ENCODE measurements around the gene BCAS1. TPM values are rescaled to one million over a fixed set of nuclear protein-coding genes. Genes with fewer than 3 reads are reported as not detected.

BCAS1 gene
- total RNA-seq, 6 experiments from 2014 or later: 0.07 to 0.43 (median 0.15) TPM; not detected in 2

- DNase-seq (no peak), ATAC-seq (no peak)
- Histone ChIP-seq H3K4me3 (no peak overlapping the region), H3K27me3 (no peaks in the 10 kb centered on the region), H3K36me3 (no peaks in the 10 kb centered on the region), H3K9me3 (no peaks in the 10 kb centered on the region), H3K4me1 (no peaks in the 10 kb centered on the region), H3K27ac (no peak overlapping the region)
- intact Hi-C loops (cut with DNase I): no loop called here
- TF ChIP-seq POLR2A (IDR thresholded peaks at IDR 0.05) (no peak), CTCF (IDR thresholded peaks at IDR 0.05) (no peak)
- WGBS (ENCODE audit: insufficient coverage, low coverage, low lambda C conversion rate, missing lambda C conversion rate): 57% methylated on average over 5 of the region's 5 CpGs
Observed at GRCh38 chr20:54038961-54039360, 31.4 kb downstream of the BCAS1 start.

GRCh38 chr20:54037525-54037924 lies 32.9 kb downstream of the BCAS1 start:
- Histone ChIP-seq H3K27me3 (no peaks in the 10 kb centered on the region), H3K4me1 (no peaks in the 10 kb centered on the region), H3K27ac (no peak overlapping the region), H3K36me3 (no peaks in the 10 kb centered on the region), H3K9me3 (no peaks in the 10 kb centered on the region), H3K4me3 (no peak overlapping the region)
- 74% methylated on average over 1 of the region's 1 CpG for WGBS (ENCODE audit: insufficient coverage, low coverage, low lambda C conversion rate, missing lambda C conversion rate)
- TF ChIP-seq CTCF (IDR thresholded peaks at IDR 0.05) (no peak), POLR2A (IDR thresholded peaks at IDR 0.05) (no peak)
- intact Hi-C loops (cut with DNase I): no loop called here
- no peak for ATAC-seq
- DNase-seq: no peak

GRCh38 chr20:54029643-54030042 lies 40.8 kb downstream of the BCAS1 start:
- Histone ChIP-seq H3K4me3 (no peak overlapping the region), H3K4me1 (no peaks in the 10 kb centered on the region), H3K36me3 (no peaks in the 10 kb centered on the region), H3K9me3 (no peaks in the 10 kb centered on the region), H3K27me3 (no peaks in the 10 kb centered on the region), H3K27ac (no peak overlapping the region)
- ATAC-seq (no peak), DNase-seq (no peak)
- intact Hi-C loops (cut with DNase I): no loop called here
- no peak for TF ChIP-seq POLR2A (IDR thresholded peaks at IDR 0.05)
- TF ChIP-seq CTCF (IDR thresholded peaks at IDR 0.05): no peak
- 69% methylated on average over 1 of the region's 1 CpG for WGBS (ENCODE audit: insufficient coverage, low coverage, low lambda C conversion rate, missing lambda C conversion rate)

GRCh38 chr20:54029176-54029575 lies 41.2 kb downstream of the BCAS1 start:
- H3K36me3 ChIP-seq: no peaks in the 10 kb centered on the region
- ATAC-seq: no peak
- no peaks in the 10 kb centered on the region for H3K27me3 ChIP-seq
- intact Hi-C loops (cut with DNase I): no loop called here
- no peak for DNase-seq
- TF ChIP-seq POLR2A (IDR thresholded peaks at IDR 0.05): no peak
- TF ChIP-seq CTCF (IDR thresholded peaks at IDR 0.05): no peak
- no peaks in the 10 kb centered on the region for H3K9me3 ChIP-seq
- 58% methylated on average over 5 of the region's 5 CpGs for WGBS (ENCODE audit: insufficient coverage, low coverage, low lambda C conversion rate, missing lambda C conversion rate)
- no peak overlapping the region for H3K27ac ChIP-seq
- H3K4me3 ChIP-seq: no peak overlapping the region
- H3K4me1 ChIP-seq: no peaks in the 10 kb centered on the region

Data from right lobe of liver (tissue), 6 donors.